ENCODE measurements around the gene GRIK3. TPM values are rescaled to one million over a fixed set of nuclear protein-coding genes. Genes with fewer than 3 reads are reported as not detected.

GRIK3 gene
- total RNA-seq, 1 donor from 2014 or later = not detected

DNA sequence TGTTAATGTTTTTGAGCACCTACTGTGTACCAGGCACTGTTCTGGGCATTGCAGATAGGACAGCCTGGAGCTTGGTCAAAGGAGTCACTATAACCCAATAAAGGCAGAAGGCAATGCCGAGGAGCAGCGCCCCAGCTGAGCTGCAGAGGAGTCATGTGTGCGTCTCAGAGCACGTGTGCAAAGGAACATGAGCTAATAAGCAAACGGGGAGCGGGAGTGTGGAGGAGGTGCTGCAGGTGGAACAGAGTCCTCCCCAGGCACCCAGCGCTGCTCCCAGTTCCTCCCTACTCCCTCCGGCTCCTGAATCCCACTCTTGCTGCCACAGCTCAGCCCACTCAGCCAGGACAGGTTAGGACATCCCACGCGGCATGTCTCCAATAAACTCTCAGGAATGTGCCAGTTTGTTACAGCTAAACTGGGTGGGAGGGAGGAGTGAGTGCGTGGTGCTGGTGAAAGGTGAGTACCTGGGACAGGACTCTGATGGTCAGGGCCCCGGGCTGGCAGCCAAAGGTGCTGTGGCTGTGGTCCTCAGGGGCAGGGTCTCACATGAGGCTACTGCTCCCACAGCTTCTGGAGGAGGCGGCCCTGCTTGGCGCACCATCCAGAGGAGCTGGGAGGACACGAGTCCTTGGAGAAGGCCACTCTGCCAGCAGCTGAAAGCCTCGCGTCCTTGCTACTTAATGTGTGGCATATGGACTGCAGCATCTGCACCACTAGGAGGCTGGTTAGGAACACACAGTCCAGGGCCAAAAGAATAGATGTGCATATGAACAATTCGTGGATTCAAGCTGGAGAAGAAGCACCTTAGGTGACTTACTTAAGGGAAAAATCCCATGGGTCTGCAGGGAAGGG, 52.3 kb downstream of the GRIK3 start:
- no peak for DNase-seq (ENCODE audit: low read depth in 2 of 2)

DNA sequence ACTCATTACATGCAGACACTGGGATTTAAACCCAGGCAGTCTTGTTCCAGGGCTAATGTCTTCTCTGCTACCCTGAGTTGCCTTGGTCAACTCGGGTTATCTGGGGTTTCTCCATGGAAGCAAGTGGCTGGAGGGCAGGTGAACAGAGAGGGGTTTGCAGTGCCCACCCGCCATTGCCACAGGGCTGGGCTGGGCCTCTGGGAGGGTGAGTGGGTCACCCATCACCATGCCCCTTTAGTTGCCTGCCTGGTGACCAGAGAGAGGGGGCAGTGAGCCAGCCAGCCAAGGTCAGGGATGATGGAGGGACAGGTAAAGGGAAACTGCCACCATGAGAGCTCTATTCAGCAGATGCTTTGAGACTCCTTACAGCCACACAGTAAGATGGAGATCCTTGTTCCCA, 53.2 kb downstream of the GRIK3 start:
- DNase-seq (ENCODE audit: low read depth in 2 of 2) = no peak

DNA sequence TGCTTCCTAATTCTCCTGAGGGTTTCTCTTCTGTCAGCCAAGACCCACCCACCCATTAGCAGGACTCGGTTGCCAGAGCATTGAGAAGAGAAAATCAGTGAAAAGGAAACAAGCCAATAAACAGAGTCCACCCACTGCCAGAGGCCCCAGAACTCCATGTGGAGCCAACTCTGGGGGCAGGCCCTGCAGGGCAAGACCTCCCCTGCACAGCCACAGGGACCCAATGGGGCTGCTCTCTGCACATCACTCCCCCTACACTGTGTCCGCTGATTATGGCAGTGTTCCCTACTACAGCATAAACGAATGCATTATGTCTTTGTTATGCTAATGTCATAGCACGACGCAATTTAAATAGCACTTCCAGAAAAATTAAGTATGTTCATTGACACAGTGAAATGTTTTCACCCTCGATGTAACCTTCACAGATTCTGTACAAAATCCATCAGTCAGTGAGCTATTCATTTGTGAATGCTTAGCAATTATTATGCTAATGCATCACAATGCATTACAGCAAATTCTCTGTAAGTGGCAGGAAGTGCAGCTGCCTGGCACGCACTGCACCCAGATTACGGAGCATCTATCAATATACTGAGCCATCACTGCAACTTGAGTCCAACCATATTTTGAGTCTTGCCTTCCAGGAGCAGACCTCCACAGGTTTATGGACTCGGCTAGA, 56.4 kb downstream of the GRIK3 start:
- no peak for DNase-seq (ENCODE audit: low read depth in 2 of 2)

DNA sequence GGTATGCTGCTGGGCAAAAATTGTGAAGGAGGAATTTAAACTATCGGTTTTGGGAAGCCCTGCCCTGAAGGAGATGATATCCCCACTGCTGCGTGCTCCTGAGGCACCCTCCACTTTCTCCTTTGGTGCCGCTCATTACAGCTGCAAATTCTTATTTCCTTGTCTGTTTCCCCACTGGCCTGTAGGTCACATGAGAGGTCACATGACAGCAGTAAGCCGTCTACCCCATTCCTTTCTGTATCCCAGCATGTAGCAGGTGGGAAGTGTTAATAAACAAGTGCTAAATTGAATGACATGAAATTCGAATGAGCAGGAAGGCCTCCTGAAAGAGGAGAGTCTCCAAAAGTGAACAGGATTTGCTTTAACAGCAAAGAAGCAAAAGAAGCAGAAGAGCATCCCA, 58.7 kb downstream of the GRIK3 start:
- no peak for DNase-seq (ENCODE audit: low read depth in 2 of 2)

DNA sequence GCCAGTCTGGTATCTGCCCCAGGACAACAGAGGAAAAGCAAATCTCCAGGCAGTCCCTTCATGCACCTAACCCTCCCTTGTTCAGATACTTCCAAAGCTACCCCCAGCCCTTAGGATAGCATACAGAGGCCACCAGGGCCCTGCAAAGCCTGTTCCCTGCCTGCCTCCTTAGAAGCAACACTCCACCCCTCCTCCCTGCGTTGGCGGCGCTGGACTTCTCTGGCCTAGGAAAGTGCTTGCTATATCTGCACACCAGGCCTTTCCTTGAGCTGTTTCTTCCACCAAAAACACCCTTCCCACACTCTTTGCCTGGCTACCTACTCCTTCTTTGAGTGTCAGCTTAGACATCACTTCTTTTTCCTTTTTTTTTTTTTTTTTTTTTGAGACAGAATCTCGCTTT, 61.3 kb downstream of the GRIK3 start:
- DNase-seq (ENCODE audit: low read depth in 2 of 2) = no peak

DNA sequence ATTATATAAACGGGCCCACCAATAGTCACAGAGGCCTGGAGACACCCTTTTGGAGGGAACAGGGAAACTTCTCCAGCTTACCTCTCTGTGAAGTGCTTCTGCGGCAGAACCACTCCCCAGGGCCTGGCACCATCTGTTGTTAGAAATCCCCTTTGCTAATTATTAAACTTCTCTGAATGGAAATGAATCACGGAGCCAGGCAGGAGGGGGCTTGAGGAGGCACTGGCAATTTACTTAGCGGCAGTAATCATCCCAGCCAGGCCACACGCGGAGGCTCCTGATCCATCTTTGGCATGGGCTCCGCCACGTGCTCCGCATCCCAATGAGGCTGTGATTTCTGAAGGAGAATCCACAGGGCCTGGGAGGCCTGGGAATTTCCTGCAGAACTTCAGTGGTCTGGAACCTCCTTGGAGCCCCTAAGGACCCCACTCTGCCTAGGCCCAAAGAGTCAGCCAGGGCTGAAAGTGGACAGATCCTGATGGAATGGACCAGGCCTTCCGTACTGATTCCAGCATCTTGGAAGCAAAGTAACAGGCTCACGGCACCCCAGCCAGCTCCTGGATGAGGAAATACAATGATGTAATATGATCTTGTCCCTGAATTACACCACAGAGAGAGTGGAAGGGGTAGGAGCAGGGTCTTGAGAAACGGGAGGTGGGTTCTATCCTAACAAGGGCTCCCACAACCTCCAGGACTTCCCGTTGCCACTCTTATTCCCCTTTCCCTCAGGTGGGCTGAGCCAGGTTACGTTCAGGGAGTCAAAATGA, 62.3 kb downstream of the GRIK3 start:
- DNase-seq (ENCODE audit: low read depth in 2 of 2) = no peak

DNA sequence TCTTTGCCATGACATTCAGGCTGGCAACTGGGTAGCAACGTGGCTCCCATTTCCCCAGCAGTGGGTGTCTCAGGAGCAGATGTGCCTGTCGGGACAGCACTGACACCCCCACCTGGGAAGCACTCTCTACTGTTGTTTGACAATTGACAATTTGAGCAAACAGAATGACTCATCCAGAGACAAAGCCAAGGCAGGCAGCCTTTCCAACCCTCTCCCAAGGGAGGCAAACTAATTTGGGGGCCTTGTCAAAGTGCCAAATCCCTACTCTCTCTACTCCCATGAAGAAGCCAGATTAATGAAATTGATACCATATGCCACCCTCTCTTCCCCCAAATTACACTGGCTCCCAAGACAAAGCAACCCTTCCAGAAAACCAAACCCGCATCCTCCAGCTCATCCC, 65.6 kb downstream of the GRIK3 start:
- DNase-seq (ENCODE audit: low read depth in 2 of 2) = no peak

DNA sequence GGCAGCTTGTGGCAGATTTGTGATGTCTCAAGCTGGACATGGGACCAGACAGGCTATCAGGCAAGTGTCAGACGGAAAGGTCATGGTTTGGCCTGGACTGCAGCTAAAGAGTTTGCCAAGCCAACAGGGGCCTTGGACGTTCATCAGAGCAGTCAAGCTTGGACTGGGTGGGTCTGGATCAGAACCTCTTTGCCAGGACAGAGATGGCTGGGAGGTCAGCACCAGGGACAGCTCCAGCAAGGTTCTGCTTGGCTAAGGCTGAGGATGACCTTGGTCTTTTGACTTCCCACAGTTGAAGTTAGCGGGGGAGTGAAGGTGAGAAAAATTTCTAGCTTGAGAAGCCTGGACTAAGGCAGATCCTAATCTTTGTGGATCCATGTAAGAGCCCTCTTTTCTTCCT, 68.1 kb downstream of the GRIK3 start:
- DNase-seq (ENCODE audit: low read depth in 2 of 2) = peak; percentile 37 to 44

DNA sequence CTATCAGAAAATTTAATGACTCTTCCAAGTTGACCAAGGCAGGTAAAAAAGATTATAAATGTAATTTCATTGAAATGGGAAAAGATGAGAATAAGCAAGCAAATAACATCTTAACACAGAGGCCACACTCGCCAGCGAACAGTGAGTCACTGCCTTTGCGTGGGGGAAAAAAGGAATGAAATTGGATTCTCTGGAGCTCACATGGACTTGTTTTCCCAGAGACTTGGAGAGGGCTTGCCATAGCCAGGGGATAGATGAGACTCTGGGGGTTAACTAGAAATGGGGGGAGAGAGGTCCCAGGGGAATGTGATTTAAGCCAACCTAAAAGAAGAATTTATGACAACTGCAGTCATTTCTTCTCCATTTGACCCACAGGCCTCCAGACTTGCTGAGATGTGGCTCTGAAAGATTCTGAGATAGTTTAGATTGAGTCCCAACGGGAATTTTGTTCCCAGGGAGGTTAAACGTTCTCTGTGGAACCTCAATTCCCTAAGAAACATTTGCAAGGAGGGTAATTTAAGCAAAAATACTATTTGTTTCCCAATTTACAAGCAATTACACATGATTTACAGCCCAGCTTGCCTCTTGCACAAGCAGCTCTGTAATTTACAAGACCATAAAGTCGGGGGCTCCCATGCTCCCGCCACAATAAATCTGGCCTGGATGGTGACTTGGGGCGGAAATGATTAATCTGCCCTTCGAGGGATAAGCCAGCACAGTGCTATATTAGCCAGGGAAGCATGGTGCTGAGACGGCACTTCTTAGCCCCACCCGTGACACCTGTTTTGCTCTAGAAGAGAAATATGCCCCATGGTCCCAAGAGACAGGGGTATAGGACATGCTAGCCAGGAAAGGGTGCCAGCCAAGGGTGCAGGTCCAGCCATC, 68.8 kb downstream of the GRIK3 start:
- no peak for DNase-seq (ENCODE audit: low read depth in 2 of 2)

DNA sequence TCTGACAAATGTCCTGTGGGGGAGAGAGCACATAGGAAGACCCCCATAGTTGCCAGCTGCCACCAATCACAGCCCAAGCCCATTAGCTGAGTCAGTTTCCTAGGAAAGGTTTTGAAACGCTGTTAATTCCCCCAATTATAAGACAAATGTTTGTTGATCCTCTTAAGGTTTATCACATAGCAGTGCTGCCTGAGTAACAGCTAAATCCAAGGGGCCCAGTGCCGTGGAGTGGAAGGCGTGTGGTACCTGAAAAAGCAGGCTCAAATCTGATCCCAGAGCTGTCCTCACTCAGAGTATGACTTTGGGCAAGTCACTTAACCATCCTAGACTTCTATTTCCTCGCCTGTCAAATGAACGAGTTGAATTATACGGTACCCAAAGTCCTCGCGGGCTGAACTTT, 69.5 kb downstream of the GRIK3 start:
- no peak for DNase-seq (ENCODE audit: low read depth in 2 of 2)

DNA sequence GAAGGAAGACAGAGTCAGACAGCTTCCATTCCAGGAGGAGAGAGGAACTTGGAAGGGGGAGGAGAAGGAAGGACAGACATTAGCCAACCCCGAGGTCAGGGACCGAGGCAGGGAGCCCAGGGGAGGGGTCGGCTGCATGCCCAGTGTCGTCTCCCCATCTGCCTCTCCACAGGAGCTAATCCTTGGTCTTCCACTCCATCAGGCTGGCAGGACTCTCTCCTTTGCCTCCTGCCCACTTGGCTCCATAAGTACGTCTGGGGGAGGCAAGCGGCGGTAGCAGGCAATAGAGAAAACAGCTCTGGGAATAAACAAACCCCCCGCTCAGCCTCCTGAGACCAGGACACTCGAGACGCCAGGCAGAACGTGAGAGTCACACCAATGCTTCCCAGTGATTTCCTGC, 71.3 kb downstream of the GRIK3 start:
- DNase-seq (ENCODE audit: low read depth in 2 of 2) = no peak

DNA sequence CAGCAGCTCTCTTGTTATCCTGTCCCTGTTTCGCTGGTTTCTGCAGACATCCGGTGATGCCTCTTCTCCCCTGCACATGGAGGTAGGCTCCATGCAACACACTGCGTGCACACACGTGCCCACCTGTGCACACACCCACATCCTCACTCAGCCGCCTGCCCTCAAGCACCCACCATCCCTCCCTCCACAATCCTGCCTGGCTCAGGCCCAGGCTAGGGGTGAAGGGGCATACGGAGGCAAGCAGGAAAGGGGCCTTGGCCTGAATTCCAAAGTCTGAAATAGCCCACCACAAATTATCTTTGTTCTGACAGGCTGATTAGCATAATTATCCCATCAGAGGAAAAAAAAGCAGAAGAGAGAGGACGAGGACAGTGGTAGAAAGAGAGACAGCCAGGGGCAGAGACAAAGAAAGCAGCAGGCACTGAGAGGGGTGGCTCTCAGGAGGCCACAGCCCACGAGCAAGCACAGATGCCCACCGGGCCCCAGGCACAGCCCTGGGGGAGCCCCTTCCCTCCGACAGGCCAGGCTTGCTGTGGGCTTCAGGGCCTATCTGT, 73.2 kb downstream of the GRIK3 start:
- no peak for DNase-seq (ENCODE audit: low read depth in 2 of 2)

DNA sequence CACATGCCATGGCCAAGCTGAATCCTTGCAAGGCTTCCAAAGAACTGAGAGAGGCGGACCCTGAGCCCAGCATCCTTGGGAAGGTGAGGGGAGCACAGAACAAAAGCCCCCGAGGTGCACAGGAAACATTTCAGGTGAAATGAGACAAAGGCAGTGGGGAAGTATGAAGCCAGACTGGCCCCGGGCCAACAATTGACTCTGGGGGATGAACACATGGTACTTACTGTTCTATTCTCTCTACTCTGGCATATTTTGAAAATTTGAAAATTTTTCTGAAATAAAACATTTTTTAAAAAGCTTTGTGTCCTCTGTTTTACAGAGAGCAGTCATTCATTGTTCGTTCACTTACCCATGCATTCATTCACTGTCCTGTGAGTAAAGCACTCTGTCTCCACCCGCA, 77.7 kb downstream of the GRIK3 start:
- no peak for DNase-seq (ENCODE audit: low read depth in 2 of 2)

DNA sequence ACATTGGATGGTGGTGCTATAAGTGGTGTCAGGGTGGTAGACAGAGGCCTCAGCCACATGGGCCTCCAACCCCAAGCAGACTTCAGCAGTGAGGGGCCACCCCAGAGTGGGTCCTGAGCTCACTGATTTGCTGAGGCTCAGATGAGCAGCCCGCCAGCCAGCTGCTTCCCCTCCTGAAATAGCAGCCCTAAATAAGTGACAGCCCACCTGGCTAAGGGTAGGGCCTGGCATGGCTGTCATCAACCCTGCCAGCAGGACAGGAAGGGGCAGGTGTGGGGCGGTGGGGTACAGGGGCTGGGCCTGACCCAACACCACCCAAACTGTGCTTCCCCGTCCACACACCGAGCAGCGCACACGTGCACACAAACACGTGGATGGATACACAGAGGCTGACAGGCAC, 79.3 kb downstream of the GRIK3 start:
- no peak for DNase-seq (ENCODE audit: low read depth in 2 of 2)

DNA sequence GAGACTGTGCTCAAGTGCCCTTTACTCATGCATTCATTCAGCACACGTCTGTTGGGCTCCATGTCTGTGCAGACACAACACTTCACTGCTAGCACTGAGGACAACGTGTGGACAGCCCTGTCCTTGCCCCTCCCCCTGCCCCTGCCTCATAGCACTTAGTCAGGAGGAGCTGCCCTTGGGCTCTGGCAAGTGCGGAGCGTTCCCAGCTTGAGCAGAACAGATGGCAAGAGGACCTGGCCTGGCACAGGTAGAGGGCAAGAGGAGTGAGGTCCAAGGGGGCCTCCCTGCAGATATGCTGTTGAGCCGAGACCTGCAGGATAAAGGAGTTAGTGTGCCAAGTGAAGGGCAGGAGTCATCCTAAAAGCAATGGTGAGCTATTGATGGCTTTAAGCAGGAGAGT, 81.3 kb downstream of the GRIK3 start:
- no peak for DNase-seq (ENCODE audit: low read depth in 2 of 2)

DNA sequence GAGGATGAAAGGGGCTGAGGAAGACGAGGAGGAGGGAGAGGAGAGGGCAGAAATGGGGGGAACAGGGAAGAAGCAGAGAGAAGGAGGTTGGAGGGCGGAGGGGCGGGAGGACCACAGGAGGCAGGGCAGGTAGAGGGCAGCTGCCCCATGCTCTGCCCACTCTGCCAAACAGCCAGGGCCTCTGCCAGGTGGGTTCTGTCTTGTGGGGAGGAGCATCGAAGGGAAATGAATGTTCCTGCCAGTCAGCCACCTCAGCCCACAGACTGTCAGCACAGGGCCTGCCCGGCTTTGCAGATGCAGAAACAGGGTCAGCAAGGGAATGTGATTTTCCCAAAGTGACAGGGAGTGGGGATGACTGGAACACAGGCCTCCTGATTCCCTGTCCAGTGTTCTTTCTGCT, 82.6 kb downstream of the GRIK3 start:
- no peak for DNase-seq (ENCODE audit: low read depth in 2 of 2)

DNA sequence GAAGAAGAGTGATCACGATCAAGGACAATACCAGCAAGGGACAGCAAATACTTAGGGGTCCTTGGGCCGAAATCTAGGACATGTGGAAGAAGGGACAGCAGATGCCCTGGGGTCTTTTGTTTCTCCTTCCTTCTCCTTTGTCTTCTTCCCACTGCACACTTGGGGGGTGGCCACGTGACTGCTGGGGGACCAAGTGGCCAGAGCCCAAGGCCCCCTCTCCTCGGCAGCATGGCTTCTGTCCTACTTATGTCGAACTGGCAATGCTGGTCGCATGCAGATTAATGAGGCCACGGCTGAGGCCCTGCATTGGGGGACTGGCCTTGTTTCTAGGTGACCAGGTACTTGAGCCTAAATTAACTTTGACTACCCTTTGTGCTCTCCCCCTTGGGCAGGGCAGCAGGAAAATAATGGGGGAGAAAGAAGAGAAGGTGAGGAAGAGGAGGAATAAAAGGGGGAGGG, 83.0 kb downstream of the GRIK3 start:
- DNase-seq (ENCODE audit: low read depth in 2 of 2) = no peak

DNA sequence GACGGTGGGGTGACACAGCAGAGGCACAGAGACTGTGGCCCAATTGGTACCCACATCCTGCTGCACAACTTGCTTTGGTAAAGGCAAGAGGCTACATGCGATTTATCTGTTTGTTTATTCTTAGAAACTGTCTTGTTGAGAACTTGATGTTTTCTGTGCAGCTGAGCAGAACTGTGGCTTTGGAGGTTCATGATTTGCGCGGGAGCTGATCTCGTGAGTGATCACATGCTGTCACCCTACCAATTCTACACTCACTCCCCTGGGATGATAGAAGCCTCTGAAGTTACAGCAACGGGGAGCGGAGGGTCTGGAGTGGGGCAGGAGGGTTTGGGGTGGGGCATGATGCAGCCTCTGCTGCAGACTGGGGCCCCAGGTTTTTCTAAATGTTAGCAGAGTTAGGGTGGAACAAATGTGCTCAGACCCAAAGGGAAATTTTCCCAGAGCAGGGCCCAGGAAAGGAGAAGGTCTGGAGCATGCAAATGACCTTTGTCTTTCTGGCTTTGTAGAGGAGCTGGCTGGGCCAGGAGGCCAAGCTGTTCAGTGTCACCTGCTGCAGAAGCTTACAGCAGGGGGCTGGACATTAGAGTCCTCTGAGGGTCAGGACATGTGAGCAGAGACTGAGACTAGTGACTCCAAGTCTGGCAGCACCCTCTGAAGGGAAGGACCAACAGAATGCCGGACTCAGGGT, 83.6 kb downstream of the GRIK3 start:
- DNase-seq (ENCODE audit: low read depth in 2 of 2) = no peak

DNA sequence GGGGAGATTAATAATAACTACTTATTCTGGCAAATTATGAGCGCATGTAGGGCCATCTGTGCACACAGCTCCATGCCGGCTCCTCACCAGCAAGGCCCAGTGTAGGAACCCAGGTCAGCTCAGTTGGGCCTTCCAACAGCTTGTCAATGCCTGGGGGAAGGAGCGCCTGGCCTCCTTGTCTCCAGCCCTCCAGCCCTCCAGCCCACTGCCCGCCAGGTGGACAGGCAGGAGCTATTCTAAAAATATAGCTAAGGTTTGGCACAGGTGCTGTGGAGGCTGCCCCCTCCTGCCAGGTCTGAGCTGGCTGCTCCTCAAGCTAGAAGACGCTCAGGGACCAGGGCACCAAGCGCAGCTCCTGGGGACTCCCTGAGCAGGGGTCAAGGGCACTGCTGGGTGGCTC, 85.7 kb downstream of the GRIK3 start:
- no peak for DNase-seq (ENCODE audit: low read depth in 2 of 2)

DNA sequence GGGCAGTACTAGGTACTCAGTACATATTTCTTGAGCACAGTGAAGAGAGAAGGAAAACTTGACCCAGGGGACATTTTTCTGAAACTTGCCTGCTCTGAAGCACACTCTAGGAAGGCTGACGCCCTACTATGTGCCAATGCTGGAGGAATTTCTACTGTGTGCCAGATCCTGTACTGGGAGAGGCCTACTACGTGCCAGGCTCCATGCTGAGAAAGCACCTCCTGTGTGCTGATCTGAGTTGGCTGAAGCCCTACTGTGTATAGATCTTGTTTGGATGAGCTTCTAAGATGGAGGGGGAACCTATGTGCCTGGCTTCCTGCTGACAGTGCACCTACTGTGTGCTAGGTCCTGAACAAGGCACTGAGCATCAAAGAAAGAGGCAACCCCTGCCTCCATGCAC, 86.2 kb downstream of the GRIK3 start:
- DNase-seq (ENCODE audit: low read depth in 2 of 2) = no peak
